Body of pancreas (tissue), 4 donors: ENCODE measurements around the gene NPTN.

Experiments used
- CTCF ChIP-seq, 7 experiments: fragments of 450-650 bp in 4 of 7; fragments of 200-600 bp in 3 of 7; sonication (generic) in 3 of 7; IDR thresholded peaks; one replicate each; pipeline ENCODE4 v1.5.1; 2016 to 2019; ENCODE audit warnings: antibody characterized with exemption in 7 of 7
- POLR2A ChIP-seq, 3 donors: fragments of 450-650 bp; IDR thresholded peaks; one replicate each; pipeline ENCODE4 v1.6.1; 2016; ENCODE audit warnings: antibody characterized with exemption in 3 of 3, mild to moderate bottlenecking in 2 of 3

- no peak for TF ChIP-seq CTCF (IDR thresholded peaks at IDR 0.05)
- TF ChIP-seq POLR2A (IDR thresholded peaks at IDR 0.05), result no peak
Measured at GRCh38 chr15:73555080-73555479, 78.1 kb downstream of the NPTN start.
